Keratinocyte (primary cell): Measurements from ENCODE around the gene KCNG2. TPM values are rescaled to one million over a fixed set of nuclear protein-coding genes. Genes with fewer than 3 reads are reported as not detected.

Experiments used
- DNase-seq: peaks from one replicate; pipeline ENCODE4 v3.0.0-alpha.2; 2011; ENCODE audit warnings: low read depth, missing footprints, low spot score
- FAIRE-seq: peaks from 2 replicates; lab custom pipeline; 2011; peaks lifted over from hg19 to GRCh38; lab: Jason Lieb, UNC
- H2AFZ ChIP-seq: 2 replicates; pipeline ENCODE4 v1.6.0; 2012; ENCODE audit warnings: low read length, control low read depth, inconsistent platforms; ENCODE audit not compliant: control insufficient read depth
- H3K27ac ChIP-seq: 2 replicates; pipeline ENCODE4 v1.5.1; 2011; ENCODE audit warnings: low read length; ENCODE audit not compliant: control insufficient read depth, insufficient read depth
- H3K27me3 ChIP-seq: 3 replicates; pipeline ENCODE4 v1.6.0; 2011; ENCODE audit warnings: low read length; ENCODE audit not compliant: control insufficient read depth, insufficient read depth; ENCODE audit errors: extremely low read depth
- H3K36me3 ChIP-seq, 2 experiments: 2 replicates in 1 of 2; 3 replicates in 1 of 2; pipeline ENCODE4 v1.5.1; 2011; ENCODE audit warnings: low read length in 2 of 2, mild to moderate bottlenecking in 1 of 2; ENCODE audit not compliant: control insufficient read depth in 2 of 2, insufficient read depth in 2 of 2; ENCODE audit errors: extremely low read depth in 1 of 2
- H3K4me1 ChIP-seq: 3 replicates; pipeline ENCODE4 v1.5.1; 2011; ENCODE audit warnings: low read length; ENCODE audit not compliant: control insufficient read depth, insufficient read depth; ENCODE audit errors: extremely low read depth
- H3K4me2 ChIP-seq: 3 replicates; pipeline ENCODE4 v1.6.0; 2011; ENCODE audit warnings: low read depth, low read length; ENCODE audit not compliant: control insufficient read depth, insufficient read depth; ENCODE audit errors: extremely low read depth
- H3K4me3 ChIP-seq, 3 experiments: fragments of 200-600 bp in 1 of 3; sonication (generic) in 1 of 3; 2 replicates in 2 of 3; 3 replicates in 1 of 3; pipeline ENCODE4 v1.5.1; 2011 to 2016; ENCODE audit warnings: low read length in 3 of 3, mild to moderate bottlenecking in 3 of 3, control low read depth in 2 of 3, inconsistent platforms in 1 of 3, low read depth in 1 of 3, mixed read lengths in 1 of 3, mixed run types in 1 of 3, moderate library complexity in 1 of 3; ENCODE audit not compliant: control insufficient read depth in 2 of 3, insufficient read depth in 2 of 3; ENCODE audit errors: extremely low read depth in 1 of 3
- H3K79me2 ChIP-seq: 2 replicates; pipeline ENCODE4 v1.6.0; 2012; ENCODE audit warnings: low read length; ENCODE audit not compliant: control insufficient read depth, insufficient read depth
- H3K9ac ChIP-seq: 3 replicates; pipeline ENCODE4 v1.6.0; 2011; ENCODE audit warnings: low read length; ENCODE audit not compliant: control insufficient read depth, insufficient read depth; ENCODE audit errors: extremely low read depth
- H3K9me1 ChIP-seq: 3 replicates; pipeline ENCODE4 v1.6.0; 2011; ENCODE audit warnings: low read length; ENCODE audit not compliant: control insufficient read depth, insufficient read depth; ENCODE audit errors: extremely low read depth
- H3K9me3 ChIP-seq: 2 replicates; pipeline ENCODE4 v1.5.1; 2012; ENCODE audit warnings: low read depth, low read length; ENCODE audit not compliant: control insufficient read depth
- H4K20me1 ChIP-seq: 3 replicates; pipeline ENCODE4 v1.6.0; 2011; ENCODE audit warnings: low read length; ENCODE audit not compliant: control insufficient read depth, insufficient read depth; ENCODE audit errors: extremely low read depth
- CTCF ChIP-seq, 3 experiments: IDR thresholded peaks in 1 of 3; conservative IDR thresholded peaks in 1 of 3; optimal IDR thresholded peaks in 1 of 3; 2 replicates in 2 of 3; 3 replicates in 1 of 3; pipeline versions ENCODE3 to v1.5.1; 2011; ENCODE audit warnings: low read length in 3 of 3, mild to moderate bottlenecking in 3 of 3, moderate library complexity in 2 of 3, control low read depth in 1 of 3, inconsistent platforms in 1 of 3; ENCODE audit not compliant: insufficient read depth in 2 of 3; ENCODE audit errors: extremely low read depth in 1 of 3
- EZH2 ChIP-seq: IDR thresholded peaks from one replicate; pipeline ENCODE4 v1.6.1; 2012; ENCODE audit warnings: inconsistent platforms, mild to moderate bottlenecking, low read length, moderate library complexity
- dilution Hi-C: fragments of 300-500 bp; cut with MboI; formaldehyde crosslinking; loops from one replicate; pipeline ENCODE4 v1.7.0; 2020; ENCODE audit warnings: low sequenced_read_pairs; ENCODE audit not compliant: extremely low pct_ligation_motif_present
- polyA plus RNA-seq, 5 experiments: library from polyadenylated mRNA; depleted of rRNA in 3 of 5; stranded (reverse) in 3 of 5; stranded (forward) in 1 of 5; unstranded in 1 of 5; fragments of >200 nt; gene quantifications; 1 replicate in 1 of 5; 2 replicates in 3 of 5; 3 replicates in 1 of 5; pipeline versions ENCODE4 v1.2.1 to v1.2.3, GENCODE V29; 2011 to 2012; ENCODE audit warnings: missing spikeins in 2 of 5, low read depth in 1 of 5, low replicate concordance in 1 of 5

KCNG2 gene
- polyA plus RNA-seq, 1 donor (not counting 4 experiments of a cell fraction or from before 2014, with no cell fraction given): not detected

DNA sequence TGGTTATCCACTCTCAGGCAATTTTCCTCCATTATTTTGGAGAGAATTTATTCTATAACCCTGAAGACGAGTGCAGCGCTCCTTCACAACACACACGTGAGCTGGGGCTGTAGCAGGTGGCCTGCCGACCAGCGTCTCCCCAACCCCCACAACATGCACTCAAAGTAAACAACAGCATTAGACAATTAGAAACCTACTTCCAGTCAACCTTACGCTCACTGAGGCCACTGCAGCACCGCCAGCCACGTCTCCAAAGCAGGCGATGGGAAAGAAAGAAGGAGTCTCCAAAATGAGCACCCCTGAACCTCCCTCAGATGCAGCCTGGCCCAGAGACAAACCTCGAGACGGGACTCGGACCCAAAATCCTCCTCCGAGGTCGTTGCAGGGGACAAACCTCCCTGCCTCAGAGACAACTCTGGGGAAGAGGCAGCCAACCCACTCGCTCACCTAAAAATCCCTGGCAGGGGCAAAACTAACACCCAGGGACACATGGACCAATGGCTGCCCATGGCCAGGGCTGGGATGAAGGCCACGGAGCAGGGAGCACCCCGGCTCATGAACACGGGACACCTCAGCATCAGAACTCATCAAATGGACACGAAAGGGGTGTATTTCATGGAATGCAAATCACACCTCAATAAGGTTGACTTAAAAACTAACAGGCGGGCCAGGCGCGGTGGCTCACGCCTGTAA lies 151.1 kb downstream of the KCNG2 start:
- FAIRE-seq (no peak), DNase-seq (no peak)
- Histone ChIP-seq H3K4me1 (peaks cover 12% of the 10 kb centered on the region), H3K27ac (no peak overlapping the region), H3K9me3 (no peaks in the 10 kb centered on the region), H4K20me1 (peaks cover 3% of the 10 kb centered on the region), H3K4me3 (no peak overlapping the region), H3K4me2 (no peak overlapping the region), H3K9me1 (peaks cover 4% of the 10 kb centered on the region), H2AFZ (no peak overlapping the region), H3K27me3 (no peaks in the 10 kb centered on the region), H3K9ac (no peak overlapping the region), H3K79me2 (peaks cover 58% of the 10 kb centered on the region), H3K36me3 (peaks cover 16 to 17% of the 10 kb centered on the region in 2 experiments)
- dilution Hi-C loops: no loop called here
- TF ChIP-seq CTCF (optimal IDR thresholded peaks at IDR 0.05 in 1 of 3, IDR thresholded peaks at IDR 0.05 in 1 of 3, conservative IDR thresholded peaks at IDR 0.05 in 1 of 3; ENCODE audit: extremely low read depth in 1 of 3, insufficient read depth in 2 of 3, low read length in 3 of 3) (no peak), EZH2 (no peak)

Other genes with a start within 250 kb of the KCNG2 start
- 8.3 to 11.0 TPM (median 9.2 TPM) in 3 replicates for gene CTDP1, start 118.1 kb upstream of the KCNG2 start, polyA plus RNA-seq
- gene SLC66A2, start 153.7 kb downstream of the KCNG2 start, polyA plus RNA-seq: 16.3 to 32.4 TPM (median 19.8 TPM) in 3 replicates
- 28.7 to 49.6 TPM (median 35.9 TPM) in 3 replicates for gene HSBP1L1, start 166.7 kb downstream of the KCNG2 start, polyA plus RNA-seq
- 89.9 to 142 TPM (median 98.4 TPM) in 3 replicates for gene TXNL4A, start 190.6 kb downstream of the KCNG2 start, polyA plus RNA-seq
- 20.0 to 31.1 TPM (median 30.7 TPM) in 3 replicates for gene RBFA, start 236.5 kb downstream of the KCNG2 start, polyA plus RNA-seq